Endothelial cell of umbilical vein (primary cell): ENCODE measurements around the gene PSMC3. TPM values are rescaled to one million over a fixed set of nuclear protein-coding genes. Genes with fewer than 3 reads are reported as not detected.

Experiments used
- BruUV-seq: library from RNA; stranded (reverse); fragments of 400-500 nt; replicated peaks from 2 replicates; lab custom pipeline; 2021; lab: Mats Ljungman, UMichigan
- CTCF ChIA-PET: fragments of 300-600, 350-600 bp; sonication (Branson Sonifier 250); formaldehyde crosslinking; loops from one replicate; lab custom pipeline; 2021; ENCODE audit warnings: antibody characterized with exemption, inconsistent platforms; lab: Charles Lee
- POLR2A ChIA-PET: fragments of 300-600, 350-600 bp; sonication (Branson Sonifier 250); formaldehyde crosslinking; loops from one replicate; lab custom pipeline; 2021; ENCODE audit warnings: antibody characterized with exemption, inconsistent platforms; lab: Charles Lee
- DNase-seq: peaks from one replicate; pipeline ENCODE4 v3.0.0-alpha.2; 2011; ENCODE audit warnings: low read depth, low spot score
- FAIRE-seq: peaks from 2 replicates; lab custom pipeline; 2011; peaks lifted over from hg19 to GRCh38; lab: Jason Lieb, UNC
- H2AFZ ChIP-seq: 2 replicates; pipeline ENCODE4 v1.6.0; 2012; ENCODE audit warnings: low read depth, low read length, control low read depth, inconsistent platforms
- H3K27ac ChIP-seq: 2 replicates; pipeline ENCODE4 v1.5.1; 2011; ENCODE audit warnings: low read depth, mild to moderate bottlenecking, control low read depth, low read length, moderate library complexity; ENCODE audit not compliant: insufficient read depth
- H3K27me3 ChIP-seq, 2 experiments: 2 replicates each; pipeline versions ENCODE4 v1.6.0 to v1.6.1; 2011; ENCODE audit warnings: low read length in 2 of 2, mixed read lengths in 1 of 2; ENCODE audit not compliant: control insufficient read depth in 2 of 2, insufficient read depth in 2 of 2
- H3K36me3 ChIP-seq, 2 experiments: 2 replicates in 1 of 2; 3 replicates in 1 of 2; pipeline ENCODE4 v1.5.1; 2011; ENCODE audit warnings: low read length in 2 of 2, mild to moderate bottlenecking in 1 of 2, moderate library complexity in 1 of 2; ENCODE audit not compliant: control insufficient read depth in 2 of 2, insufficient read depth in 2 of 2; ENCODE audit errors: extremely low read depth in 1 of 2
- H3K4me1 ChIP-seq: 3 replicates; pipeline ENCODE4 v1.5.1; 2011; ENCODE audit warnings: mild to moderate bottlenecking, low read length; ENCODE audit not compliant: control insufficient read depth, insufficient read depth; ENCODE audit errors: extremely low read depth
- H3K4me2 ChIP-seq: 2 replicates; pipeline ENCODE4 v1.6.1; 2011; ENCODE audit warnings: low read length, control low read depth, mixed read lengths; ENCODE audit not compliant: insufficient read depth
- H3K4me3 ChIP-seq, 3 experiments: fragments of 200-600 bp in 1 of 3; sonication (generic), shearing (Covaris generic) in 1 of 3; replicated peaks in 1 of 3; 2 replicates each; pipeline ENCODE4 v1.5.1; 2011 to 2016; ENCODE audit warnings: control low read depth in 3 of 3, low read length in 3 of 3, mild to moderate bottlenecking in 2 of 3, inconsistent platforms in 1 of 3, low read depth in 1 of 3, moderate library complexity in 1 of 3; ENCODE audit not compliant: insufficient read depth in 1 of 3
- H3K79me2 ChIP-seq: 2 replicates; pipeline ENCODE4 v1.6.0; 2012; ENCODE audit warnings: low read length, inconsistent platforms; ENCODE audit not compliant: control insufficient read depth, insufficient read depth
- H3K9ac ChIP-seq: replicated peaks from 2 replicates; pipeline ENCODE3; 2011; ENCODE audit warnings: low read length, control low read depth; ENCODE audit not compliant: insufficient read depth; ENCODE audit errors: extremely low read depth
- H3K9me1 ChIP-seq: replicated peaks from 3 replicates; pipeline ENCODE4 v1.6.0; 2011; ENCODE audit warnings: mild to moderate bottlenecking, low read length; ENCODE audit not compliant: control insufficient read depth, insufficient read depth; ENCODE audit errors: extremely low read depth
- H3K9me3 ChIP-seq: replicated peaks from 2 replicates; pipeline ENCODE4 v1.5.1; 2012; ENCODE audit warnings: low read length, inconsistent platforms; ENCODE audit not compliant: control insufficient read depth, insufficient read depth
- H4K20me1 ChIP-seq: replicated peaks from 2 replicates; pipeline ENCODE3; 2011; ENCODE audit warnings: mild to moderate bottlenecking, low read length; ENCODE audit not compliant: control insufficient read depth, insufficient read depth; ENCODE audit errors: extremely low read depth
- EZH2 ChIP-seq: IDR thresholded peaks from 2 replicates; pipeline ENCODE4 v1.6.1; 2012; ENCODE audit warnings: borderline replicate concordance, low read depth, mild to moderate bottlenecking, moderate library complexity, low read length, inconsistent platforms; ENCODE audit not compliant: severe bottlenecking
- FOS ChIP-seq: IDR thresholded peaks from 2 replicates; pipeline ENCODE4 v1.6.1; 2011; ENCODE audit warnings: mild to moderate bottlenecking, low read length, moderate library complexity, borderline replicate concordance; ENCODE audit not compliant: insufficient read depth
- GATA2 ChIP-seq: IDR thresholded peaks from 2 replicates; pipeline ENCODE4 v1.7.0; 2011; ENCODE audit warnings: low read depth, mild to moderate bottlenecking, moderate library complexity, mixed read lengths, low read length; ENCODE audit not compliant: insufficient read length, insufficient read depth
- JUN ChIP-seq: IDR thresholded peaks from 2 replicates; pipeline ENCODE4 v1.6.1; 2011; ENCODE audit warnings: borderline replicate concordance, low read depth; ENCODE audit not compliant: insufficient read length, insufficient read depth
- MAX ChIP-seq: IDR thresholded peaks from 2 replicates; pipeline ENCODE4 v1.6.1; 2011; ENCODE audit not compliant: insufficient read depth, insufficient read length
- MYC ChIP-seq: IDR thresholded peaks from one replicate; pipeline ENCODE4 v1.6.1; 2011; ENCODE audit warnings: mild to moderate bottlenecking, low read depth, low read length
- POLR2A ChIP-seq: IDR thresholded peaks from 2 replicates; pipeline ENCODE4 v1.6.1; 2012; ENCODE audit warnings: low read depth, mild to moderate bottlenecking, control low read depth, low read length
- POLR2AphosphoS5 ChIP-seq: IDR thresholded peaks from 2 replicates; pipeline ENCODE4 v1.6.1; 2012; ENCODE audit warnings: low read depth, mild to moderate bottlenecking, control low read depth, low read length, moderate library complexity; ENCODE audit not compliant: insufficient read depth
- dilution Hi-C: fragments of 300-500 bp; cut with MboI; formaldehyde crosslinking; loops from one replicate; pipeline ENCODE4 v1.15.0; 2019; ENCODE audit warnings: low sequenced_read_pairs; ENCODE audit not compliant: extremely low pct_ligation_motif_present
- intact Hi-C: fragments of 100-400 bp; cut with micrococcal nuclease; formaldehyde crosslinking; loops from one replicate; pipeline ENCODE4 v1.10.0; 2022
- polyA plus RNA-seq, 4 experiments: library from polyadenylated mRNA; depleted of rRNA in 3 of 4; stranded (reverse) in 3 of 4; unstranded in 1 of 4; fragments of >200 nt; gene quantifications; 2 replicates each; pipeline versions ENCODE4 v1.2.1 to v1.2.3, GENCODE V29; 2011 to 2012; ENCODE audit warnings: missing spikeins in 1 of 4
- total RNA-seq: library from RNA; stranded (reverse); gene quantifications from 2 replicates; pipeline ENCODE4 v1.2.3, GENCODE V29; 2021

PSMC3 gene
- total and polyA plus RNA-seq, 2 donors (not counting 3 experiments of a cell fraction or from before 2014, with no cell fraction given): 179 to 203 TPM

- H3K4me3 ChIP-seq: no peak overlapping the region
- peak; percentile 60 for TF ChIP-seq JUN
- no peak for TF ChIP-seq EZH2
- TF ChIP-seq MYC: peak; percentile 43
- TF ChIP-seq MAX: peak; percentile 66
- TF ChIP-seq POLR2AphosphoS5: peak; percentile 99
- no peak for TF ChIP-seq GATA2
- peak; percentile 84 for TF ChIP-seq FOS
- peak; percentile 91 for TF ChIP-seq POLR2A
- ChIA-PET POLR2A (interaction anchor here (0.7 kb wide), 1 partner anchor 14 kb away, joined by 4 read pairs; the partner anchor contains the start of gene SLC39A13), CTCF (interaction anchor here (1.2 to 5.5 kb wide), 2 partner anchors 21 to 39 kb away, joined by 3 to 76 read pairs; no protein-coding TSS in a partner anchor)
- H3K36me3 ChIP-seq: no peaks in the 10 kb centered on the region
- H2AFZ ChIP-seq: peak overlapping the region; percentile 34
- peak overlapping the region; percentile 96 for H3K9ac ChIP-seq
- H3K27ac ChIP-seq: peak overlapping the region; percentile 99
- H3K27me3 ChIP-seq: no peaks in the 10 kb centered on the region
- BruUV-seq: no TSS peak
- H3K4me1 ChIP-seq: peaks cover 23% of the 10 kb centered on the region
- DNase-seq: peak; percentile 93
- no peaks in the 10 kb centered on the region for H4K20me1 ChIP-seq
- no peaks in the 10 kb centered on the region for H3K79me2 ChIP-seq
- intact Hi-C loops (loop anchor here (1.0 kb wide), 2 partner anchors 14 to 20 kb away; partner anchors contain the start of gene SLC39A13), dilution Hi-C loops (no loop called here)
- H3K9me3 ChIP-seq: no peaks in the 10 kb centered on the region
- no peaks in the 10 kb centered on the region for H3K9me1 ChIP-seq
- FAIRE-seq: peak; percentile 94
- H3K4me2 ChIP-seq: peak overlapping the region; percentile 32
Observed at GRCh38 chr11:47394322-47395222, 31.7 kb downstream of the PSMC3 start.
